ENCODE results near the gene TP73.

DNA sequence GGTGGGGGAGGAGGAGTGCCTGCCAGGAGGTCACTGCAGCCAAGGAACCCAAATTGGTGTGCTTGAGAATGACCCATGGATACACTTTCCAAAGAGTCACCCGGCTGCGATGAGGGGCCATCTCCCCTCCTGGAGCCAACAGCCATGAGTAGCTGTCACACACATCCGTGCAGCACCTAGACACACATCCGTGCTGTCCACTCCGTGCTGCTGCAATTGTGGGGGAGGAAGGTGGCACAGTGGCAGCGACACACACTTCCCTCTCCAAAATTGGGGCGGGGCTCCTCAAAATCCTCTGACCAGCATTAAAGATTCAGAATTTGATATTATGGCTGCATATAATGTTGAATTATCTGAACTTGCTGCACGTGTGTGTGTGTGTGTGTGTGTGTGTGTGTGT is 15.8 kb downstream of the TP73 start:
- TF ChIP-seq CTCF (IDR thresholded peaks at IDR 0.05) (no peak), POLR2A (IDR thresholded peaks at IDR 0.05) (no peak)
